ENCODE measurements around the gene LRP2.

Gene LRP2

DNA sequence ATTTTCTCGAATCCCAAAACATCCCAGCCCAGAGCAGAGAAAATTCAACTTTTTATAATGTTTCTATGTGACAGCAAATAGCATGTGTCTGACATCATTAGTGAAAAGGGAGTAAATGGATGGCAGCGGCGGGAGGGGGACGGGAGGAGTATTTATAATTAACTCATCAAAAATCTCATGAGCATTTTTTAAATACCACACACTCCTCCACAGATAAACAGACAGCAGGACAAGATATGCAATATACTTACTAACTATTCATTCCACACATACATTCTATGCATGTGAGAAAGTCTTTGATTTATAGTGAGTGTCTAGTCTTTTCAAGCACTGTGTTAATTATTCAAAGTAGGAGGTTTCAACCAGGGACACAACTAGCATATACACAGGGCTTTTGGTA lies 107.6 kb downstream of the LRP2 start:
- Histone ChIP-seq H3F3A (ENCODE audit: low read depth) (no peaks in the 10 kb centered on the region), H3K4me1 (ENCODE audit: insufficient read depth, low read length, poor library complexity, severe bottlenecking) (no peaks in the 10 kb centered on the region), H3K4me3 (ENCODE audit: low read length, poor library complexity, severe bottlenecking) (no peak overlapping the region), H4K20me1 (ENCODE audit: insufficient read depth, low read length, poor library complexity, severe bottlenecking) (no peaks in the 10 kb centered on the region), H3K27me3 (ENCODE audit: insufficient read depth, low read length, poor library complexity, severe bottlenecking) (peaks cover 4% of the 10 kb centered on the region), H3K36me3 (ENCODE audit: insufficient read depth, low read length) (no peaks in the 10 kb centered on the region), H3K4me2 (ENCODE audit: low read depth, low read length, poor library complexity, severe bottlenecking) (no peak overlapping the region), H2AFZ (ENCODE audit: low read length) (no peak overlapping the region), H3K9me2 (replicated peaks; ENCODE audit: low read depth, low read length) (no peaks in the 10 kb centered on the region), H3K9me3 (ENCODE audit: insufficient read depth, low read depth, low read length) (no peaks in the 10 kb centered on the region), H3K9ac (ENCODE audit: low read depth, low read length, poor library complexity, severe bottlenecking) (no peak overlapping the region), H3K79me2 (ENCODE audit: insufficient read depth, low read length) (no peaks in the 10 kb centered on the region)
- TF ChIP-seq, protein P1, sequence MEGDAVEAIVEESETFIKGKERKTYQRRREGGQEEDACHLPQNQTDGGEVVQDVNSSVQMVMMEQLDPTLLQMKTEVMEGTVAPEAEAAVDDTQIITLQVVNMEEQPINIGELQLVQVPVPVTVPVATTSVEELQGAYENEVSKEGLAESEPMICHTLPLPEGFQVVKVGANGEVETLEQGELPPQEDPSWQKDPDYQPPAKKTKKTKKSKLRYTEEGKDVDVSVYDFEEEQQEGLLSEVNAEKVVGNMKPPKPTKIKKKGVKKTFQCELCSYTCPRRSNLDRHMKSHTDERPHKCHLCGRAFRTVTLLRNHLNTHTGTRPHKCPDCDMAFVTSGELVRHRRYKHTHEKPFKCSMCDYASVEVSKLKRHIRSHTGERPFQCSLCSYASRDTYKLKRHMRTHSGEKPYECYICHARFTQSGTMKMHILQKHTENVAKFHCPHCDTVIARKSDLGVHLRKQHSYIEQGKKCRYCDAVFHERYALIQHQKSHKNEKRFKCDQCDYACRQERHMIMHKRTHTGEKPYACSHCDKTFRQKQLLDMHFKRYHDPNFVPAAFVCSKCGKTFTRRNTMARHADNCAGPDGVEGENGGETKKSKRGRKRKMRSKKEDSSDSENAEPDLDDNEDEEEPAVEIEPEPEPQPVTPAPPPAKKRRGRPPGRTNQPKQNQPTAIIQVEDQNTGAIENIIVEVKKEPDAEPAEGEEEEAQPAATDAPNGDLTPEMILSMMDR (conservative IDR thresholded peaks at IDR 0.05; ENCODE audit: low read length): no peak

- Histone ChIP-seq H3K9me2 (replicated peaks; ENCODE audit: low read depth, low read length) (no peaks in the 10 kb centered on the region), H3F3A (ENCODE audit: low read depth) (no peaks in the 10 kb centered on the region), H3K36me3 (ENCODE audit: insufficient read depth, low read length) (no peaks in the 10 kb centered on the region), H2AFZ (ENCODE audit: low read length) (no peak overlapping the region), H3K9ac (ENCODE audit: low read depth, low read length, poor library complexity, severe bottlenecking) (no peak overlapping the region), H3K27me3 (ENCODE audit: insufficient read depth, low read length, poor library complexity, severe bottlenecking) (no peaks in the 10 kb centered on the region), H3K4me3 (ENCODE audit: low read length, poor library complexity, severe bottlenecking) (no peak overlapping the region), H3K9me3 (ENCODE audit: insufficient read depth, low read depth, low read length) (no peaks in the 10 kb centered on the region), H3K4me1 (ENCODE audit: insufficient read depth, low read length, poor library complexity, severe bottlenecking) (no peaks in the 10 kb centered on the region), H3K4me2 (ENCODE audit: low read depth, low read length, poor library complexity, severe bottlenecking) (no peak overlapping the region), H4K20me1 (ENCODE audit: insufficient read depth, low read length, poor library complexity, severe bottlenecking) (no peaks in the 10 kb centered on the region), H3K79me2 (ENCODE audit: insufficient read depth, low read length) (no peaks in the 10 kb centered on the region)
- no peak for TF ChIP-seq EZH2phosphoT487 (IDR thresholded peaks at IDR 0.05; ENCODE audit: borderline replicate concordance)
- TF ChIP-seq, protein P1 (conservative IDR thresholded peaks at IDR 0.05; ENCODE audit: low read length): no peak
Measured at GRCh38 chr2:169247211-169247610, 115.1 kb downstream of the LRP2 start.

DNA sequence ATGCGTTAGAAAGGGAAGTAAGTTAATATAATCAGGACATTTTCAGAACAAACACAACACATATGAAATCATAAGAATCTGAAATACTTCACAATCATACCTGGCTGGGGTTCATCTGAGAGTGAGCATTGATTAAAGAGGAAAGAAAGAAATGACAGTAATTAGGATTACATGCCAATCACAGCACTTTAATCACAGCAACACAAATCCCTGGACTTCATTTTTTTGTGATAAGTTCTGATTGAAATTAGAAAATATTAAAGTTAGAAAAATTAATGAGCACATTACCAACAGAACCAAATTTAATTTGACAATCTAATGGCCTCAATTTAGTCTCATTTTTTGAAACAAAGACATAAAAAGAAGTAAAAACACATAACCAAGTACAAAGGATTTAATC lies 121.9 kb downstream of the LRP2 start:
- no peak overlapping the region for H3K9ac ChIP-seq (ENCODE audit: low read depth, low read length, poor library complexity, severe bottlenecking)
- H3K4me2 ChIP-seq (ENCODE audit: low read depth, low read length, poor library complexity, severe bottlenecking): no peak overlapping the region

More for the DNA sequence above, 121.9 kb downstream of the LRP2 start:
- Histone ChIP-seq H3K27me3 (ENCODE audit: insufficient read depth, low read length, poor library complexity, severe bottlenecking) (no peaks in the 10 kb centered on the region), H3K79me2 (ENCODE audit: insufficient read depth, low read length) (no peaks in the 10 kb centered on the region), H4K20me1 (ENCODE audit: insufficient read depth, low read length, poor library complexity, severe bottlenecking) (no peaks in the 10 kb centered on the region), H3K9me3 (ENCODE audit: insufficient read depth, low read depth, low read length) (no peaks in the 10 kb centered on the region), H3K9me2 (replicated peaks; ENCODE audit: low read depth, low read length) (no peaks in the 10 kb centered on the region), H3K36me3 (ENCODE audit: insufficient read depth, low read length) (no peaks in the 10 kb centered on the region), H2AFZ (ENCODE audit: low read length) (no peak overlapping the region), H3K4me3 (ENCODE audit: low read length, poor library complexity, severe bottlenecking) (no peak overlapping the region), H3F3A (ENCODE audit: low read depth) (no peaks in the 10 kb centered on the region), H3K4me1 (ENCODE audit: insufficient read depth, low read length, poor library complexity, severe bottlenecking) (no peaks in the 10 kb centered on the region)
- TF ChIP-seq, protein P1 (conservative IDR thresholded peaks at IDR 0.05; ENCODE audit: low read length): no peak
- no peak for TF ChIP-seq EZH2phosphoT487 (IDR thresholded peaks at IDR 0.05; ENCODE audit: borderline replicate concordance)

Measured in Loucy (cell line).